ENCODE measurements around the gene ATXN1.

DNA sequence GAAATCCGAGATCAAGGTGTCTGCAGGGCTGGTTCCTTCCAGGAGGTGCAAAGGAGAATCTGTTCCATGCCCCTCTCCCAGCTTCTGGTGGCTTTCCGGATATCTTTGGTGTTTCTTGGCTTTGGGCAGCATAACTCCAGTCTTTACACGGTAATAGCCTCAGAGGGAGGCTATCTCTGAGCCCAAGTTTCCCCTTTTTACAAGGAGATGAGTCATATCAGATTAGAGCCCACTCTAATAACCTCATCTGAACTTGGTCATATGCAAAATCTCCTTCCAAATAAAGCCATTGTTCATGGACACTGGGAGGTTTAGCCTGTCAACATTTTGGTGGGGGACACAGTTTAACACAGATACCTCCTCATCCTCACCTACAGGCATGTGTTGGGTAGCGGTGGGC, 213.7 kb downstream of the ATXN1 start:
- TF ChIP-seq, protein P1, sequence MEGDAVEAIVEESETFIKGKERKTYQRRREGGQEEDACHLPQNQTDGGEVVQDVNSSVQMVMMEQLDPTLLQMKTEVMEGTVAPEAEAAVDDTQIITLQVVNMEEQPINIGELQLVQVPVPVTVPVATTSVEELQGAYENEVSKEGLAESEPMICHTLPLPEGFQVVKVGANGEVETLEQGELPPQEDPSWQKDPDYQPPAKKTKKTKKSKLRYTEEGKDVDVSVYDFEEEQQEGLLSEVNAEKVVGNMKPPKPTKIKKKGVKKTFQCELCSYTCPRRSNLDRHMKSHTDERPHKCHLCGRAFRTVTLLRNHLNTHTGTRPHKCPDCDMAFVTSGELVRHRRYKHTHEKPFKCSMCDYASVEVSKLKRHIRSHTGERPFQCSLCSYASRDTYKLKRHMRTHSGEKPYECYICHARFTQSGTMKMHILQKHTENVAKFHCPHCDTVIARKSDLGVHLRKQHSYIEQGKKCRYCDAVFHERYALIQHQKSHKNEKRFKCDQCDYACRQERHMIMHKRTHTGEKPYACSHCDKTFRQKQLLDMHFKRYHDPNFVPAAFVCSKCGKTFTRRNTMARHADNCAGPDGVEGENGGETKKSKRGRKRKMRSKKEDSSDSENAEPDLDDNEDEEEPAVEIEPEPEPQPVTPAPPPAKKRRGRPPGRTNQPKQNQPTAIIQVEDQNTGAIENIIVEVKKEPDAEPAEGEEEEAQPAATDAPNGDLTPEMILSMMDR (IDR thresholded peaks at IDR 0.05), result no peak
- TF ChIP-seq POLR2A (IDR thresholded peaks at IDR 0.05), result no peak
